Transverse colon (tissue), 3 donors: ENCODE measurements around the gene PDIA2.

Experiments used
- EP300 ChIP-seq: sonication (generic); formaldehyde crosslinking; IDR thresholded peaks from one replicate; pipeline ENCODE4 v1.6.1; 2017; ENCODE audit warnings: antibody characterized with exemption, low read depth
- TF ChIP-seq, protein P1 (sequence below), 5 experiments: fragments of 200-600 bp in 3 of 5; fragments of 450-650 bp in 2 of 5; sonication (generic) in 3 of 5; IDR thresholded peaks; 1 replicate in 2 of 5; 2 replicates in 3 of 5; pipeline ENCODE4 v1.5.1; 2016 to 2017; ENCODE audit warnings: antibody characterized with exemption in 5 of 5, inconsistent platforms in 3 of 5, mild to moderate bottlenecking in 2 of 5, moderate library complexity in 1 of 5

GRCh38 chr16:282491-282890 lies 473 bp upstream of the PDIA2 start:
- TF ChIP-seq, protein P1, sequence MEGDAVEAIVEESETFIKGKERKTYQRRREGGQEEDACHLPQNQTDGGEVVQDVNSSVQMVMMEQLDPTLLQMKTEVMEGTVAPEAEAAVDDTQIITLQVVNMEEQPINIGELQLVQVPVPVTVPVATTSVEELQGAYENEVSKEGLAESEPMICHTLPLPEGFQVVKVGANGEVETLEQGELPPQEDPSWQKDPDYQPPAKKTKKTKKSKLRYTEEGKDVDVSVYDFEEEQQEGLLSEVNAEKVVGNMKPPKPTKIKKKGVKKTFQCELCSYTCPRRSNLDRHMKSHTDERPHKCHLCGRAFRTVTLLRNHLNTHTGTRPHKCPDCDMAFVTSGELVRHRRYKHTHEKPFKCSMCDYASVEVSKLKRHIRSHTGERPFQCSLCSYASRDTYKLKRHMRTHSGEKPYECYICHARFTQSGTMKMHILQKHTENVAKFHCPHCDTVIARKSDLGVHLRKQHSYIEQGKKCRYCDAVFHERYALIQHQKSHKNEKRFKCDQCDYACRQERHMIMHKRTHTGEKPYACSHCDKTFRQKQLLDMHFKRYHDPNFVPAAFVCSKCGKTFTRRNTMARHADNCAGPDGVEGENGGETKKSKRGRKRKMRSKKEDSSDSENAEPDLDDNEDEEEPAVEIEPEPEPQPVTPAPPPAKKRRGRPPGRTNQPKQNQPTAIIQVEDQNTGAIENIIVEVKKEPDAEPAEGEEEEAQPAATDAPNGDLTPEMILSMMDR (IDR thresholded peaks at IDR 0.05): no peak
- TF ChIP-seq EP300: no peak
